Islet of Langerhans (tissue), 1 donor: Measurements from ENCODE around the gene DDX17.

Experiments used
- FAIRE-seq: peaks from one replicate; lab custom pipeline; 2011; peaks lifted over from hg19 to GRCh38; lab: Jason Lieb, UNC

DDX17 gene

DNA sequence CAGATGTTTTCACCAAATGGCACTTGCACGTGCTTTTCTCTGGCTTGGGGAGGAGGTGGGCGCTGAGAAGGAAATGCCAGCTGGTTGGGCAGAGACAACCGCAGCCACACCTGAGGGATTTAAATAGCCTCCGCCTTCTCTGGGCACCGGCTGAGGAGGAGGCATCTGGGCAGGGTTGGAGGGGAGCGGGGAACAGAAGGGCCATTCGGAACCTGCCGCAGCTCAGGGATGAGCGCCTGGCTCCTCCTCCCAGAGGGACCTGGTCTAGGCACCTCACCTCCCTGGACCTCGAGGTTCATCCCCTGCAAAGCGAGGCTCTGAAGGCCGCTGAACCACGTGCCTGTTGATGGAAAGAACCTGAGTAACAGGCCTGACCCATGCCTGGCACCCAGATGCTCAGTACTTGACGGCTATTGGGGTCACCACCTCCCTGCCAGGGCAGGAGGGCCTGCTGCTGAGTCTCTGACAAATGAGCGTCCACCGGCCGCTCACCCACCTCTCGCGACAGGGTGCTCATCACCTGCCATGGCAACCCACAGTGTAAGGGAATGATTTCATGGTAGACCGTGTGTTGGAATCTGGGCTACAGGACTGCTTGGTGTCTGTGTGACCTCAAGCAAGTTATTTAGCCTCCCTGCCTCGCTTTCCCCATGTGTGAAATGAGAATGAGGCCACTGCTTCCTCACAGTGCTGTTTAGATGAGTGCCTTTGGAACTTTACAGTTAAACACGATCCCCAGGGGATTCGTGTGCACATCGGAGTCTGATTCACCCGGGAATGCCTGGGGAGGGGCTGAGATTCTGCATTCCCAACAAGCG, 40.2 kb downstream of the DDX17 start:
- no peak for FAIRE-seq

DNA sequence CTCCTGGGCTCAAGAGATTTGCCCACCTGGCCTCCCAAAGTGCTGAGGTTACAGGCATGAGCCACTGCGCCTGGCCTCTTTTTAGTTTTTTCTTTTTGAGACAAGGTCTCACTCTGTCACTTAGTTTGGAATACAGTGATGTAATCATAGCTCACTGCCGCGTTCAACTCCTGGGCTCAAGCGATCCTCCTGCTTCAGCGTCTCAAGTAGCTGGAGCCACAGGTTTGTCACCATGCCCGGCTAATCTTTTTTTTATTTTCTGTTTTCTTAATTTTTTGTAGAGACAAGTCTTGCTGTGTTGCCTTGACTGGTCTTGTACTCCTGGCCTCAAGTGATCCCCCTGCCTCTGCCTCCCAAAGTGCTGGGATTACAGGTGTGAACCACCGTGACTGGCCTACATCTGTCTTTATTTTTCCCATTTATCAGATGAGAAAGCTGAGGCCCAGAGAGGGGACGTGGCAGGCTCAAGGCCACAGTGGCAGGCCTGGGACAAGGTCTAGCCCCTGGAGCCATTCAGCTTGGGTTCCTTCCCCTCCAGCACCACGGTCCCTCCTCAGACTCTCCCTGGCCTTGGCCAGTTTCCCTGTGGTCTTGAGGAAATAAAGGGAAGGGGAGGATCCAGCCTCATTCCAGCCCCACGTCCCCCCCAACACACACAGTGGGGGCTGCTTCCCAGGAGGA, 41.0 kb downstream of the DDX17 start:
- no peak for FAIRE-seq

DNA sequence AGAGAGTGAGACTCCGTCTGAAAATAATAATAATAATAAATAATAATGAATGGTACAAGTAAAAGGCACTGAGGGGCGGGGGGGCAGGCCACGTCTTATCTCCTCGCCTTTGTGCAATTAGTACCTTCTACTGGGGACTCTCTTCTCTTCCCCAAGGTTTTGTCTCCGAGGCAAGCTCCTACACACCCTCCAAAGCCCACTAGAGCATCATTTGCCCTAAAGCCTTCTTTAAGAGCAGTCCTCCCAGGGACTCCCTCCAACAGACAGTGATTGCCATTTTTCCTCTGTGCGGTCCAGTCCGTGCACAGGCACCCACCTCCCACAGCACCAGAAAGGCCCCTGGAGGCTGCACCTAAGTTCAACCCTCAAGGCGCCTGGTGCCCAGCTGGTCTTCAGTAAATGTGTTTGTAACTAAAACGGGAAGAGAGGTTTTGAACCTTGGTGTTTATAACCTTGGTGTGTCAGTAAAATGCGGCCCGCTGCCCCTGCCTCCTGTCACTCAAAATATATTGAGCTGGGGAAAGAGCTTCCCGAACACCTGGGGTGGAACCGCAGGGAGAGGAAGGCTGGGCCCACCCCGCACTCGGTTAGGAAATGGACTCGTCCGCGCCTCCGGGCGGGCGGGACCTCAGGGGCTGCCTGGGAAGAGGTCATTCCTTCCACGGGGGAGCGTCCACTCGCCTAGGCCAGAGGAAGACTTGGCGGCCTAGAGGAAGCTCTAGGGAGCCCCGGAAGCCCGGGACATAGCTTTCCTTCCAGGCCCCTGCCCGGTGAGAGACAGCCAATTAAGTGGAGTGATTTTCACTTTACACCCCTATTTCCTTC, 42.9 kb downstream of the DDX17 start:
- FAIRE-seq, result no peak

DNA sequence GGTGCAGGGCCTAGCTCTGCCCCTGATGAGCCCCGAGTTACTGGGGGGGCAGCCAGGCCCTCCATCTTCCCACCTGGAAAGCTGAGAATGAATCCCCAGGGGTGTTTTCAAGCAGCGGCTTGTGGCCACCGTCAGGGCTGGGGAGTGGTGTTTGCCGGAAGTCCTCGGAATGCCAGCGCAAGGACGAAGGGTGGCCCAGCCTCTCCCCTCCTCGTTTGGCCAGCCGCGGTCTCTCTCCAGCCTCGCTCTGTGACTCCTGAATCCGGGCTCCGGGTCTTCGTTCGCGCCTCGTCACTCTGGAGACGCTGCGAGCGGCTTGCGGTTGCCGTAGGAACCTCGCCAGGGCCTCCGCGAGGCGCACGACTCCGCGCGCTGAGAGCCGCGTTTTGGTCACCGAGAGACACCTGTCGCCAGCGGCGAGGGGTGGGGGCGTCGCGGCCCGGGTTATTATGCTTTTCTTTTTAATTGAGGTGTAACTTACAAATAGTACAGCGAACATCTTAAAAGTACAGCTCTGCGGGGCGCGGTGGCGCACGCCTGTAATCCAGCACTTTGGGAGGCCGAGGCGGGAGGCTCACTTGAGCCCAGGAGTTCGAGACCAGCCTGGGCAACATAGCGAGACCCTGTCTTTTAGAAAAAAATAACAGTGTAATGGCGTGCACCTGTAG, 44.6 kb downstream of the DDX17 start:
- no peak for FAIRE-seq

DNA sequence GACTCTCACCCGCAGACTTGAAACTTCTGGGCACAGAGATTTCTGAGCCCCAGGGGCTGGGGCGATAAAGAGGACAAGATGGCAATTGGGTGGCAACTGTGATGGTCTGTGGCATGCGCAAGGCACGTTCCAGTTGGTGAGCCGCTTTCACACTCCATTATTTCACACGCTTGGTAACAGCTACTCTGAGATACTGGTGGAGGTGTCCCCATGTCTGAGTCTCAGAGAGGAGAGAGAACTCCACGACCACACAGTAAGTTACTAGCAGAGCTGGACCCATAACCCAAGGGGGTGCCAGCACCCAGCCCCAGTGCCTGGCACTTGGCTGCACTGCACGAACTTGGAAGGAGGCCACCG, 45.1 kb downstream of the DDX17 start:
- no peak for FAIRE-seq

DNA sequence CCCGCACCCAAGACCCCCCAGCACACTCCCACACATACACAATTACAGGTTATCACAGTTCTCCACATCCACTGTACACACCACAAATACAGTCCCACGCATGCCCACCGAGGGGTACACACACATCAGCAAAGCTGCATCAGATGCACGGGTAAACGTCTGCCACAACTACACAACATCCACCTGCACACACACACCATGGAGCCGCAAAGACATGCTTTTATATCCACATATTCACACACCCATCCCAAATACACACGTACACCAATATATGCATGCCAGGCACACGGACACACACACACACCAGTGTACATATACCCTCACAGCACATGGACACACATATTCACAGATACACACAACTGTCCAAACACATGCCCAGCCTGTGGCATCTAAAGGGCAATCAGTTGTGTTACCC, 45.7 kb downstream of the DDX17 start:
- no peak for FAIRE-seq

DNA sequence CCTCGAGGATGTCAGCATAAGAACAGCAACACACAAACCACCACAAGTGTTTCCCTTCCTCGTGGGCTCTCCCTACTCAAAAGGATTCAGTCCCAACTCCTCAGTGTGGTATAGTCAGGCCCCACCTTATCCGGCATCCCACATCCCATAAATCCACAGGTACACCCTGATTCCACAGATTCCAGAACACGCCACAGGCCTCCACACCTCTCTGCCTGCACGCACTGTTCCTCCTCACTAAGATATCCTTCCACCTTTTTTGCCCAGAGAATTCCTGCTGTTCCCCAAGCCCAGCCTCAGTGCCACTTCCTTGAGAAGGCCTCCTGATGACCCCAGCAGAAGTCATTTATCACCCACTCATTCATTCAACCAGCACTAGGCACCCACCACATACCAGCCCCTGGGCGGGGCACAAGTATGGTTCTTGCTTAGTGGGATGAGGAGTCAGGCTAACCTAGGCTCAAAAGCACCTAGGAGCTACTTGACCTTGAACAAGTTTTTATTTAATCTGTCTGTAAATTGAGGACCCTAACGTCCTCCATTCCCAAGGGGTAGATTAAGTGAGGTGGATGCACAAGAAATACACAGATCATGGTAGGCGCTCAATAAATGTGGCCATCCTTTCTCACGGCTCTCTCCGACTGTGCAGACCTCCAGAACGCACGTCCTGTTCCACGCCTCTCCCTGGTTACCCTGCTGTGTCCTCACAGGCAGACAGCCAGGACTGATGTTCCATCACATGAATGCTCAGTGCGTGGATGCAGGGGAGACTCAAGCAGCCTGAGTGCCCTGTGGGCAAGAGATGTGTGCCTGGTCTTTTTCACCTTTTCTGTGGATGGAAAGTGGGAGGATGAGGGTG, 49.0 kb downstream of the DDX17 start:
- FAIRE-seq, result no peak

DNA sequence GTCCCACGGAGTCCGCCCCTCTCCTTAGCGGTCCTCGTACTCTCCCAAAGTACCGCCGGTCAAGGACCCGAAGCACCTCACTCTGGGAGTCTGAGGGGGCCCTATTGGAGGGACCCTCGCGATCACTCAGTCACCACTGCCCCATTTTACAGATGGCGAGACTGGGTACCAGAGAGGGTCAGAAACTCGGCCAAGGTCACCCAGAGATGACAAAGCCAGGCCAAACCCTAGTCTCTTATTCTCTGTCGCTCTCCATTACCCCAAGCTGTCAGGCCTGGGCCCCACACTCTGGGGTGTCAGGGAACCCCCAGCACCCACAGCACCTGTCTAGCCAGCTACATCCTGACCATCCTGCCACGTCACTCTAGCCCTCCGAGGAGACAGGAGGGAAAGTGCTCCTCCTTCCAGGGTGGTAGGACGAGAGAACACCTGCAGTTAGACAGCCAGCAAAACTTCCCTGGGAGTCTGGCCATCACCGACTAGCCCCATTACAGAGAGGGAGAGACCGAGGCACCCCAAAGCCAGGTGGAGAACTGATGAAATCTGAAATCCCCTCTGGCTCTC, 49.8 kb downstream of the DDX17 start:
- FAIRE-seq, result no peak

DNA sequence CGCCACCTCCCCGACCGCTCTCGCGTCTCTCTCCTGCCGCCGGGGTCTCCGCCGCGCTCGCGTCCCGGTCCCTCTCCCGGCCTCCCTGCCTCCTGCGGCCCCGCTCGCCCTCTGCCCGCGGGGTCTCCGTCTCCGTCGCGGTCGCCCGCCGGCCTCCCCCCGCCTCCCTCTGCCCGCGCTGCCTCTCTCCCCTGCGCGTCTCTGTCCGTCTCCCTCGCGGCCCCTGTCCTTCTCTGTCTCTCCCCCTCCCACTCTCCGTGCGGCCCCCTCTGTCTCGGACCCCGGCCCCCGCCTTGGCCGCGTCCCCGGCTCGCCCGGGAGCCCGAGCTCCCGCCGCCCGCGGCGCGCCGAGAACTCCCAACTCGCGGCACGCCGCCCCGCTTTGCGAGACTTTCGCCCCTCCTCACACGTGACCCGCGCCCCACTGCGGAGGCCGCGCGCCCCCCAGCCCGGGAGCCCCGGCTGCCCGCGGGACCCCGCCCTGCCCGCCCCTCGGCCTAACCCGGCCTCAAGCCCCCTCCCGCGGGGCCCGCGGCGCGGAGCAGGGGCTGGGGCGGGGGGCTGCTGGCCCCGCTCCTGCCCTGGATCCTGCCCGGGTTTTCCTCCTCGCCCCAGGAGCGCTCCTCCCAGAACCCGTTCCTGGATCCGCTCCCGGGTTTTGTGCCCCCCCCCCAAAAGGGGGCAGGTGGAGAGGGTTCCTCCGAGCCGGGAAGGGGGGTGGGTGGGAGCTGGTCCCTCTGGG, 50.4 kb downstream of the DDX17 start:
- no peak for FAIRE-seq

DNA sequence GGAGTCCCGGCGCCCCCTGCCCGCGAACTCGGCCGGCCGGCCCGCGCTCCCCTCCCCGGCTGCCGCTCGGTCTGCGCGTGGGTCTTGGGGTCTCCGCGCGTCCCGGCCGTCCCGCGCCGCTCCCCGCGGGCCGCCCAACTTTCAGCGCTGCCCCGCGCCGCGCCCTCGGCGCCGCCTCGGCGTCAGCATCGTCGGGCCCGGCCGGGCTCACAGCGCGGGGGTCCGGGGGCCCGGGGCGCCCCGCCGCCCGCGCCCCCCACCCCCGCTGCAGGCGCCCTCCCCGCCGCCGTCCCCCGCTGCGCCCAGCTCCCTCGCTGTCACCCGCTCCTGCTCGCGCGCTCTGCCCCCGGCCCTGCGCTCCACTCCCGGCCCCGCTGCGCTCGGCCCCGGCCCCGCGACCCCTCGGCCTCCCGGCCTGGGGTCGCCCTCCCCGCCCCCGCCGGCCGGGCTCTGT, 51.0 kb downstream of the DDX17 start, which contains the start of gene KCNJ4:
Gene KCNJ4, minus strand, starts transcription at position 124 of the 454 bp plus-strand sequence. CDS start 27,067 bp downstream, outside the sequence.
- FAIRE-seq, result no peak

DNA sequence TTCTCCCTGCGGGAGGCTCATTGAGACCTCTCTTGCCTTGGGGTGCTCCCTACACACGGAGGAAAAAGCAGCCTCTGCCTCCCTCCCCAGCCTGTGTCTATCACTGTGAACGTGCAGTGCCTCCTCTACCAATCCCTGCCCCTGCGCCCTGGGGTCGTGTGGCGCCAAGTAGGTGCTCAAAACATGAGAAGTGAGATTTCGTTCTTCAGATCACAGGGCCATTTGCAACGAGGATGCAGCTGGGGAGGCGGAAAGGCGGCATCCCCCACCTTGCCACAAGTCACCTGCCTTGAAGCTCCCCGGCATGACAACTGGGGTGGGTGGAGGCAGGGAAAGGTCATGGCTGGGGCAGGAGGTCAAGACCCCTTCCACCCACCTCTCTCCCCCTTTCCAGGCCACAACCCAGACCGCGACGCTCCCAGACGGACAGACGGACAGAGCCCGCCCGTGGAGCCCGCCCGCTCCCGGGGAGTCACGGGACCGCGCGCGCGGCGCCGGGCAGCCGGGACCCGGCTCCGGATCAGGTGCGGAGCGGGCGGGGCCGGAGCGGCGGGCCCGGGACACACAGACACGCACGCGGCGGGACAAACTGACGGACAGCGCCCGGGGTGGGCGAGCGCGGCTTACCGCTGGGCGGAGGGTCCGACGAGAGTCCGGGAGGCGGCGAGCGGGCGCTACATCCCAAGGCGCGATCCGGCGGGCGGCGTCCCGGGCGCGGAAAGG, 51.6 kb downstream of the DDX17 start:
- FAIRE-seq, result no peak

DNA sequence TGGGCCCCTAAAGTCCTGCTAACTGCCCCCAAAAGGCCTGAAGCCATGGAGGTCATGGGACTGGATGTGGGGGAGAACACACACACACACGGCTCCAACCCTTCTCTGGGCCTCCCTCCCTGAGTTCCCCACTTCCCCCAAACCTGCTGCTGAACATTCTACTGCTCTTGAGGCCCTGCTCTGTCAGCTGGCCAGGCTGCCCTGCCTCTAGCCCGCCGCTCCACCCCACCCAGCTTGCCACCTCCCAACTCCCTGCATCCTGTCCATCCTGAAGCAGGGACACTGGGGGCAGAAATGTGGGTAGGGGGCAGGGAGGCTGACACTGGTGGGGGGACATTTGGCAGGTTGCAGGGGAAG, 52.1 kb downstream of the DDX17 start:
- FAIRE-seq, result no peak

DNA sequence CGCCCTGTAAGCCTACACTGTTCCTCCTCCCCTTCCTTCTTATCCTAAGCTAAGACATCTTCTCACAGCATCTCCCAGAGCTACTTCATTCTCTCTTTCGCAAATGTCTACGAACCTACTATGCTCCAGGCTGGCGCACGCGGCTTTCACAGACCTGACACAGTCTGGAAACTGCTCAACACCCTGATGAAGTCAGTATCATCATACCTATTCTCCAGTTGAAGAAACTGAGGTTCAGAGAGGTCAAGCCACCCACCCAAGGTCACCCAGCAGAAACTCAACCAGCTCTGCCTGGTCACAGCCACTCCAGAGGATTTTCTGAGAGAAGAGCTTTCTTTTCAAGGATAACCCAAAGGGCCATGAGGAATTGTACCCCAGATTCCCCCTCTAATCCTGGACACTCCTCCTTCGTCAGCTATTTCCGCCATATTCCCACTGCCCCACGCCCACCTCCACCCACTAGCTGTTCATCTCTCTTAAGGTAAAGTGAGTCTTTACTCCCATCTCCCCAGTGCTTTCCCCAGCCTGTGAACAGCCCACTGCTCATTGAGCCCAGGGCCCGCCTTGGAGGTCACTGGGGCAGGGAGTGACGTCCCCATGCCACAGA, 52.9 kb downstream of the DDX17 start:
- FAIRE-seq, result no peak

DNA sequence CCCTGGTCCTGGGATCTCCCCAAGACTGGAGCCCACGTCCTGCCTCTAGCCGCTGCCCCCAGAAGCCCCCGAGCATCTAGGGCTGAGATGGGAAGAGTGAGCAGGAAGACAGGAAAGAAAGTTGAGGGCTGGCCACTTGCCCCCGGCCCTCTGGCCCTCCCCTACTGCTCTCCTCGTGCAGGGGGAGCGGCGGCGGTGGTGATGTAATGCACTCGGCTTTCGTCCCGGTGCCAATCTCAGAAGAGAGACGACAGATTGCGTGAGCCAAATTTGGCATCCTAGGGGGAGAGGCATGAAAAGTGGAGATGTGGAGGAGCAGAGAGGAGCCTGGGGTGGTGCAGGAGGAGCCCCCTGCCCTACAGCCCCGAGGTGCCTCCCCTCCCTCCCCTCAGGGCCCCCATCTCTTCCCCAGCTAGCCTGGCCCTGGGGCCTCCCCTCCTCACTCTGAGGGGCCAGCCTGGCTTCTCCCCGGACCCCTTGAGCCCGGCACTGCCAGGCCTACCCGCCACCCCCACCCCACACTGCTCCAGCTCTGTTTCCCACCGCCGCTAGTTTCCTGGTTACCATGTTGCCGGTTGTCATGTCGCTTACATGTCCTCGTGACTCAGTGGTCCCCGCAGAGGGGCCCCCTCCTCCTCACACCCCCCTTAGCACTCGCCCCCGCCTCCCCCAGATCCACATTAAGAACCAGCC, 53.6 kb downstream of the DDX17 start:
- no peak for FAIRE-seq

DNA sequence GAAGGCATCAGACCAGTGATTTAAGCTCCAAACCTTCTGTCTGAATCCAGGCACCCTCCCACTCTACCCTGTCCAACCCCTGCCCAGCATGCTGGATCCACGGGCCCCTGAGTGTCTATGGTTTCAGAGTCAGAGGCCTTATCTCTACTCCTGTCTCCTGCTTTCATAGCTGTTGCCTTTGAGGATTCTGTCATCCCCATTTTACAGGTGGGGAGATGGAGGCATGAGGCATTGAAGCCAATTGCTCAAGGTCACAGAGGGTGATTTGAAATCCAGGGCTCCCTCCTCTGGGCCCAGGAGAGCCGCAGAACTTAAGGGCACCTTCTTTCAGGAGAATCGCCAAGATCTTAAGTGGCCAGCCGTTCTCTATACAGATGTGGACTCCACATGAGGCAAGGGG, 54.2 kb downstream of the DDX17 start:
- FAIRE-seq, result no peak

DNA sequence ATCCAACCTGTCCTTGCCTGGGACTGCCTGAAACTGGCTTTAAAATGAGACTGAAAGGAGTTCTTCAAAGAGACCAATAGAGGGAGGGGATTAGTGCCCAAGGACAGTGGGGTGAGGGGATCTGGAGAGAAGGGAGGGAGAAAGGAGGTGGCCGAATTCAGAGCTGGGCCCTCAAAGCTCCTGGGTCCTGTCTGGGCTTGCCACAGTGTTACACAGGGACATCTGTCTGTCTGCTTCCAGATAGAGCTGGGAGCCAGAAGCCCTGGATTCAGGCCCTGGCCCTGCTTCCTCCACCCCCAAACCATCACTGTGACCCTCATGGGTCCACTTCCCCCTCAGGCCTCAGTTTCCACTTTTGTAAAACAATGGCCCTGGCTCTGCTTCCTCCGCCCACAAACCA, 54.7 kb downstream of the DDX17 start:
- FAIRE-seq, result no peak

DNA sequence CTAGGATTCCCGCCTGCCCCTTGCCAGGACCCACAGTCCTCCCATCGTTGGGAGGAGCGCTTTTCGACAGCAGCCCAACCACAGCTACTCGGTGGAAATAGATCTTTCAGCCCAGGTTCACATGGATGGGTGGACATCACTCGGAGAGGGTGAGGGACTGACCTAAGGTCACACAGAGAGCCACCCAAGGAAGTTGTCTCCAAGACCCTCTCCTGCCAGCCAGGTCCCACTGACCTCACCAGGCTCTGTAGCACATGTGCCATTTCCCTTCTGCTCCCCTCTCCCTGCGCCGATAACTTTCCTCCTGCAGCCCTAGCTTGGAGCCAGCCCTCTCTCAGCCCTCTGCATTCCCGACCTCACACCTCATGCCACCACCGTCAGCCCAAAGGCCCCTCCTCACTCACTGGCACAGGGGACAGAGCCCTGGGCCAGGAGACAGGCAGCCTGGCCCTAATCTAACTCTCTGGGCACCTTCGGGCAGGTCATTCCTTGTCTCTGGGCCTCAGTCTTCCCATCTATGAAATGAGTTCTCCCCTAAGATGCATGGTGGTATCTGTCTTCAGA, 55.8 kb downstream of the DDX17 start:
- no peak for FAIRE-seq

DNA sequence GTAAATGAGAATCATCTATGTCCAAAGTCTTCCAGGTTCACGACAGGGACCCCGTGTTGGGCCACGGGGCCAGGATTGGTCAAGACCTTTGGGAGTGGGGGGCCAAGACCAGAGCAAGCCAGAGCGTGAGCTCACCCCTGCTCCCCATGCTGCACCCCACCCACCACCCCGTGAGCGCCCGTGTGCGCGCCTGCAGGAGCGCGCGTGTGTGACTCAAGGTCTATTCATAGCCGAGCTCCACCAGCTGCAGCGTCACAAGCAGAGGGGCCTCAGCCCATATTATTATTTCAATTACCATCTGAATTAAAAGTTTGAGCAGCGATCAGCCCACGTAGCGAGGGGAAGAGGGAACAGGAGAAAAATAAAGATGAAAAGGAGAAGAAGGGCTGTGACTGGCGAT, 56.3 kb downstream of the DDX17 start:
- no peak for FAIRE-seq
